NCI-H2171 treated with DMSO at 0.1 percent for 48 hours (cell line): ENCODE results near the gene NOMO2.
"Not testable (repeated sequence)": the region's sequence is repeated elsewhere in the genome, so short reads cannot be mapped to it uniquely, and the experiment has no call there.

Experiments used
- DNase-seq: peaks from one replicate; lab custom pipeline; 2025; lab: John Stamatoyannopoulos, UW

The NOMO2 gene

DNA sequence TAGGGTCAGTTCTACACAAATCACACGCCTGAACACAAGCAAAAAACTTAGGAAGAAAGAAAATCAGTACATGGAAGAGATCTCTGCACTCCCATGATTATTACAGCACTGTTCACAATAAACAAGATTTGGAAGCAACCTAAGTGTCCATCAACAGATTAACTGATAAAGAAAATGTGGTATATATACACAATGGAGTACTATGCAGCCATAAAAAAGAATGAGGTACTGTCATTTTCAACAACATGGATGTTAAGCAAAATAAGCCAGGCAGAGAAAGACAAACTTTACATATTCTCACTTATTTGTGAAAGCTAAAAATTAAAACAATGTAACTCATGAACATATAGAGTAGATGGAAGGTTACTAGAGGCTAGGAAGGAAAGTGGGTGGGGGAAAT lies 16.0 kb upstream of the NOMO2 start:
- DNase-seq = not testable (repeated sequence)

DNA sequence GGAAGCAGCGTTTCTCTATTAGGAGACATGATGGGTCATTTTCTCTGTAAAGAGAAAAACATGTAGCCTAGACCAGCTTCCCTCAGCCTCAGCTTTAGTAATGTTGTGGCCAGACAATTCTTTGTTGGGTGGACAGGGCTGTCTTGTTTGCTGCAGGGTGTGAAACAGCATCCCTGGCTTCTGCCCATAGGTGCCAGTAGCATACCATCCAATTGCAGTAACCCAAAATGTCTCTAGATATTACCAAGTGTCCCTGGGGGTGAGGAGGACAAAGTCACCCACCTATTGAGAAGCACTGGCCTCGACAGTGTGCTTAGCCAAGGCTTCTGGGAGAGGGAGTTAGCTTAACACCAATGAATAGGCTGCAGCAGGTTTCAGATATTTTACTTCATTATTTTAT lies 14.0 kb upstream of the NOMO2 start:
- DNase-seq = not testable (repeated sequence)

DNA sequence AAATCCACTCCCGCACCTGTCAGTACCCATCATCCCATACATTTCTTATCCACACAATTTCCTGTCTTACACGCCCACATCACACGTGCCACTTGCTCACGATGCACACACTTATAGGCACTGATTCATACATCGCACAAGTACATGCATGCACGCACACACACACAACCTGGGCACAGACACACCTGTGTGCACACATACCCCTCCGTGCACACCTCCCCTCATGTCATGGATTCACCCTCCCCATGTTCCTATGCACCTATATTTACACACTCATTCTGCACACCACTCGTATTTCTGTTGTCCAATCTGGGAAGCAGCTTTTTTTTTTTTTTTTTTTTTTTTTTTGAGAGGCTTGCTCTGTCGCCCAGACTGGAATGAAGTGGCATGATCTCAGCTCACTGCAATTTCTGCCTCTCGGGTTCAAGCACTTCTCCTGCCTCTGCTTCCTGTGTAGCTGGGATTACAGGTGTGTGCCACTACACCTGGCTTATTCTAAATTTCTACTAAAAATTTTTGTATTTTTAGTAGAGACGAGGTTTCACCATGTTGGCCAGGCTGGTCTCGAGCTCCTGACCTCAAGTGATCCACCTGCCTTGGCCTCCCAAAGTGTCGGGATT lies 13.5 kb upstream of the NOMO2 start:
- not testable (repeated sequence) for DNase-seq

DNA sequence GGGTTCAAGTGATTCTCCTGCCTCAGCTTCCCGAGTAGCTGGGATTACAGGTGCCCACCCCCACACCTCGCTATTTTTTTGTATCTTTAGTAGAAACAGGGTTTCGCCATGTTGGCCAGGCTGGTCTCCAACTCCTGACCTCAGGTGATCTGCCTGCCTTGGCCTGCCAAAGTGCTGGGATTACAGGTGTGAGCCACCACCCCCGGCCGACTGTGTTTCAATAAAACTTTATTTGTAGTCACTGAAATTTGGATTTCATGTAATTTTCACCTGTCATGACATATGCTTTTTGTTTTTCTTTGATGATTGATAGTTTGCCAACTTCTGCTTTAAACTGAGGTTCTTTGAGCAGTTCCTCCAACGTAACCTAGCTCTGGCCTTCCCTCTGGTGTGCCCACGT lies 12.0 kb upstream of the NOMO2 start:
- not testable (repeated sequence) for DNase-seq

DNA sequence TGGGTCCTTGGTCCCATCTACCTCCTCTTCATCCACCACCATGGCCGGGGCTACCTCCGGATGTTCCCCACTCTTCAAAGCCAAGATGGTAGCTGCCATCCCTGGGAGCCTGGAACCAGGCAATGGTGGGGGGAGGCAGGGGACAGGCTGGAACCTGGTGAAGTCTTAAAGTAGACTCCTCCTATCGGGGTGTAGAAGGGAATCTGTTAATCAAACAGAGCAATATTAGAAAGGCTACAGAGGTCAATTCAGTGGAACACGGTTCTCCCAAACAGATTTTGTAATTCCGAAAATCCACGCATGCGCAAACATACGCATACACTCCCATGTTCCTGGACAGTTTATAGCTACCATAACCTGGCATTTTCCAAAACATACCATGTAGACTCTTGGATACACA lies 11.1 kb upstream of the NOMO2 start:
- not testable (repeated sequence) for DNase-seq

DNA sequence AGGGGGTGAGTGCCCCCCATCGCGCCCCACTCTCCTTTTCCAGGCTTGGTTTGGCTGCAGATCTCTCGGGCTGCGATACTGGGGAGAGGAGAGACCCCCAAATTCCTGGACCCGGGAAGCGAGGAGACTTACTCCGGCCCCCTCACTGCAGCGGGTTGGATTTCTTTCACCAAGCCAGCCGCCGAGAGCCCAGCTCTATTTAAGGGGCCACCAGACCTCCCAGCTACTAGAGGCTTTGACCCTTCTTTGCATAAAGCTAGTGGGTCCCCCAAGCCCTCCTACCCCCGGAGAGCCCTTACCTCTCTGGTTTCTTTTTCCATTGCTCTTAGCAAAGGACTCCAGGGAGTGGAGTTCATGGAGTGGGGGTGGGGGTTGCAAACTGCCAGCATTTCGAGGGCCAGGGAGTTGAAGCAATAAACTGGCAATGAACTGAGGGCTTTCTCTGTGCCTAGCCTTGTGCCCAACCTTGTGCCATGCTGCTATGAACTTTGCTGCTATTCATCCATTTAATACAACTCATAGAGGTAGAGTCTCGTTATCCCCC lies 9.5 kb upstream of the NOMO2 start:
- DNase-seq = not testable (repeated sequence)

DNA sequence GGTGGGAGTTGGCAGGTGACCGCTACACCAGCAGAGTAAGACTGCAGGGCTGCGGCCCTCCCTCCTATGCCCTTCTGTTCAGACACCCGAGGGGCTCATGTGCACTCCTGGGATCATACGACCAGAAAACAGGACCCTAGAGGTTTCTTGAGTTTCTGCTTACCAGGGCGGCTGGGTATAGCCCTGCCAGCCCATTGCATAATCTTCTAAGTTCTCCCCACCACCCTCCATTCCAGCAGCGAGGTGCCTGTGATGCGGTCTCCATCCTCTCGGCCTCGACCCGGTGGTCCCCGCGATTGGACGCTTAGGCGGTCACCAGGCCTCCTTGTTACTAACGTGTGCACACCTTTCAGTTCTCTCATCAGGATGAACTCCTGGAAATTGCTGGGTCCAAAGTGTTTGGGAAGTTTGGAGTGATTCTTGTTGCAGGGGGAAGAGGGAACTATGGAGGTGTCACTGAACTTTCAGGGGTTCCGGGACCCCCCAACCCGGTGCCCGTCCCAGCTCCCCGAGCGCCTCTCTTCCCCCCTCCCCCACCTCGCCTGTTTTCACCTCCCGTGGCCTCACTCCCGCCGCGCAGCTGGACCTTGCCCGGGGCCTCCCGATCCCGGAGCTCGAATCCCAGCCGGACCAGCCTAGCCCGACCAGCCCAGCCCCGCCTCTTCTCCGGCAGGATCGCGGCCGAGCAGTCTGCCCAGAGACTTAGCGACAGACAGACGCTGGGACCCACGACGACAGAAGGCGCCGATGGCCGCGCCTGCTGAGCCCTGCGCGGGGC lies 8.8 kb upstream of the NOMO2 start:
- DNase-seq = not testable (repeated sequence)

DNA sequence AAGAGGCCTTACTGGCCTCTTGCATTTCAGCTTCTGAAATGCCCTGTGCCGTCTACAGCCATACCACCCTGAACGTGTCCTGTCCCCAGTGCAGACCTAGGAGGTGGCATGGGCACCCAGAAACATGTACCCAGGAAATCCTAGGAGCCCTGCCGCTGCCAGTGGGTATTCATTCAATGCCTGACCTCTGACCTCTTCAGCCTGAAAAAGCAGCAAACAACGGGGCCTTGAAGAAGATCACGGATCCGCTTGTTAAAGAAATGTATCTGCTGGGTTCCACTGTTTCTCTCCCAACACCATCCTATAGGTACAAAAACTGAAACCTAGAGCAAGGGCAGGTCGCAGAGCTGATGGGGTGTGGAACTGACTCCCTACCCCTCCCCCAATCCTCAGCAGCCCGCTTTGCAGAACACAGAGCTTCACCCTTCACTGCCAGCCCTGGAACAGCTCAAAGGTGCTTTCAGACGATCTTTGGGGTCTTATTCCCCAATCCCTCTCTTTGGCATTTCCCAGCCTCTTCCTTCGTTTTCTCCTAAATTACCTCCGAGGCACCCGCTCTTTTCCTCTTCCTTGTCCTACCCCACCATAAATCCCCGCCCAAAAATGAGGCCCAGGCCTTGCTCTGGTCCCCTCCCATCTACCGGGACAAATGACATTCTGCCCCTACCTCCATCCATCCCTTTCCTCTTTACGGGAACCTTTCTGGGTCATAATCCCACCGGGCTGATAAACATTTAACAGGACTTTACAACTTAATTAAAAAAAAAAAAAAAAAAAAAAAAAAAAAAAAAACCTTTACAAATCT lies 1.3 kb downstream of the NOMO2 start:
- DNase-seq = not testable (repeated sequence)

DNA sequence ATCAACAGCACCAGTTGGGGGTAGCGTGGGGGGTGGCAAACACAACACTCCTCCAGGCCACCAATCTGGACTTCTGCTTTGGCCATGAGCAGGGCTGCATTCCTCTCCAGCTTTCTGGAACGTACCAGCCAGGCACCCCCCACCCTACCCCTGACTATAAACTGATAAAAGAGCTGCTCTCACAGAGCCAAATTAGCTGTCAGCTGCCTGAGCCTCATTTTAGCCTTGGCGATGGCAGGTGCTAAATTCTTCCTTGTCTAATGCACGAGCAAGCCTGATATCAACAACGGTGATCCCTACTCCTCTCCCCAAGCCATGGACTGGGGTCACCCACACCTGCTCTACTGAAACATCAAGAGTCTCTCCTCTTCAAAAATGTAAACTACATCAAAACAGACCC lies 8.2 kb downstream of the NOMO2 start:
- not testable (repeated sequence) for DNase-seq

DNA sequence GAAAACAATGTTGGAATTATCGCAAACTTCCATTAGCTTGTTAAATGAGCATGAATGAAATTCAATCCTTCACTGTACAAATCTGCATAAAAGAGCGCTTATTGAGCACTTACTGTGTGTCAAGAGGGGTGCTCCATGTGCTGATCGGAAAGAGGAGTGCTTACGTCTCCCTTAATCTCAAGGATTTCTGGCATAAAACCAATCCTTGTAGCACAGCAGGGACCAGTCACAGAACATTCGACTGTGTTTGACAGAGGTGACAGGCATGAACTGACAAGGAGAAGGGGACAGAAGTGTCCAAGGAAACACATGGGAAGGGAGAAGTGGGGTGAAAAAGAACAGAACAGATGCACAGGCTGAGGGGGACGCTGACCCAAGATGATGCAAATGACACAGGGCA lies 14.5 kb downstream of the NOMO2 start:
- DNase-seq = not testable (repeated sequence)

DNA sequence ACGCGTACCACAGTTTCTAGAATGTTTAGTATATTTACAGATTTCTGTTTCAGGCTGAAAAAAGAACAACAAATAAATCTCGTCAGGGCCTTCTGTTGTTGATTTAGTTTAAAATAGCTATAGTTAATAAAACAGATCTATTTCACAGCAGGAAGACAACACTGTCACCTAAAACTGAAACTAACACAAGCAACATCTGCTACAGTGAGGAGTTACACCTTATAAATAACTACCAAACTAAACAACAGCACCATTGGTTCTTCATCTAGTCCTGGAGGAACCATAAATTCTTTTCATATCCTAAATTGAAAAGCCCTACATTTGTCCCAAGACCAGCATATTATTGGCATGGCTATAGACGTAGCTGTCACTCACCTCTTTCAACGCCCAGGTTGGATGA lies 15.0 kb downstream of the NOMO2 start:
- DNase-seq = not testable (repeated sequence)

DNA sequence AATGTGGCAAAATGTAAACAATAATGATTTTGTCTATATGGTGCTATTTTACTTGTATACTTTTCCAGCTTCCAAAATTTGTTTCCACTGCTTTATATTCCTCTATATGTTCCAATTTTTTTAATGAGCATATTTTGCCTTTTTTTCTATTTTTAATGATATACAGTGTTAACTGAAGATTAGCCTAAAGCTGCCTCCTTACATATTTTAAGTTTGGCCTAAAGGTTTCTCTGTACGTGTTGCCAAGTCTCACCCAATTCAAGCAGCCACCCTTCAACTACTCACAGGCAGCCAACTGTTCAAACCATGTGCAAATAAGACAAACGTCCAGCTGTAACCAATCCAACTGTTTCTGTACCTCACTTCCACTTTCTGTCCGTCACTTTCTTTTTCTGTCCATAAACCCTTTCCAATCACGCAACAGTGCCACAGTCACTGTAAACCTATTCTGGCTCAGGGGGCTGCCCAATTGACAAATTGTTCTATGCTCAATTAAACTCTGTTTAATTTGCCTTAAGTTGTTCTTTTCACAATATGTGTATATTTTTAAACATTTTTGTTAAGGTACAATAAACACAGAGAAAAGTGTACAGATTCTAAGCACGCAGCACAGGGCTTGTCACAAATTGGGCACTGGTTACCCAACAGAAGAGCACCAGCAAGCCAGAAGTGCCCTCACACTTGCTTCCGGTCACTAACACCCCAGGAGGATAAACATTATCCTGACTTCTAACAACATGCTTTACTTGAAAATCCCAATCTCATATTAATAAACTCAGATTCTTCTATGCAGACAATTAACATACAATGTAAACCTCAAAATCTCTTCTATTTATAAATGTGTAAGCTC lies 17.4 kb downstream of the NOMO2 start:
- DNase-seq = not testable (repeated sequence)

DNA sequence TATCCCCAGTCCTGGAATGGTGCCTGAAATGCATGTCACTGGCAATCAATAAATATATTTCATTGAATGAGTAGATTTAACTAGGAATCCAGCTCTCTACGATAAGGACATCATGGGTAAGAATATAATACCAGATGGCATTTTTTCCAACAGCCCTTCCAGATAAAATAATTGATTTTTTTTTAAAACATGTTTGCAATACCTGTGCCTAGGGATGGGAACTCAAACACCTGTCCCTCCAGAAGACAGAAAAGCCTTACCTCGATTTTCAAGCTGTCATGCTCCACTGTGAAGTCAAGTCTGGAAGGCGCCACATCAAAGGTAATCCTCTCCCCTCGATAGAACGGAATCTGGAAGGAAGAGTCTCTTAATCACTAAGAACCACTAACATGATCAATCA lies 20.0 kb downstream of the NOMO2 start:
- not testable (repeated sequence) for DNase-seq

DNA sequence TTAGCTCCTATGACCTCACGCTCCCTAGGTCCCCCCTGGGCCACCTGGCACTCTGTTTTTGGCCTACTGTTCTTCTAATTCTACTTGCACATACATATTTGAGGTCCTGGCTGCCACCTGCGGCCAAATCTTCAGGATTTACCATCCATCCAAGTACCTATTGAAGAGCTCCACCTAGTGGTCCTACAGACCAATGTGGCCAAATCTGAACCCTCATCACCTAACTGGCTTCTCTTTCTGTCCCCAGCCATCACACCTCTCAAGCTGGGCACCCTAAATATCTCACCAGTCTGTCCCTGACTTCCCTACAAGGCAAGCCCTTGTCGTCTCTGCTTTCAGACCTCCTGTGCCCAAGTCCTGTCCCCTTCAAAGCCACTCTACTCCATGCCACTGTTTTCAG lies 24.9 kb downstream of the NOMO2 start:
- not testable (repeated sequence) for DNase-seq

DNA sequence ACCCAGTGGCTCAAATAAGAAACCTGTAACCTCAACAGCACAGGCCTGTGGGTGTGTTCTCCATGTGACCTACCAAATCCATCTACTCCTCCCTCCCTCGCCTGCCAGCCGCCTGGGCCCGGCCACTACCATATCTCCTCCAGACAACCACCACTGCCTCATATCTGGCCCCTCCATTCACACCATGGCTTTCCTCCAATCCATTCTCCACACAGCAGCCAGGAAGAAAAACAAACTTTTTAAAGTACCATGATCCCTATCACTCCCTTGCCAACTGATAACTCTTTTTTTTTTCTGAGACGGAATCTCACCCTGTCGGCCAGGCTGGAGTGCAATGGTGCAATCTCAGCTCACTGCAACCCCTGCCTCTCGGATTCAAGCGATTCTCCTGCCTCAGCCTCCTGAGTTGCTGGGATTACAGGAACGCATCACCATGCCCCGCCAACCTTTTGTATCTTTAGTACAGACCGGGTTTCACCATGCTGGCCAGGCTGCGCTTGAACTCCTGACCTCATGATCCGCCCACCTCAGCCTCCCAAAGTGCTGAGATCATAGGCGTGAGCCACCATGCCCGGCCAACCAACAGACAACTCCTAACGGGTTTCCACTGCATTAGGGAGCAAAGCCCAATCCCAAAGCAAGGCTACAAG lies 26.3 kb downstream of the NOMO2 start:
- not testable (repeated sequence) for DNase-seq

DNA sequence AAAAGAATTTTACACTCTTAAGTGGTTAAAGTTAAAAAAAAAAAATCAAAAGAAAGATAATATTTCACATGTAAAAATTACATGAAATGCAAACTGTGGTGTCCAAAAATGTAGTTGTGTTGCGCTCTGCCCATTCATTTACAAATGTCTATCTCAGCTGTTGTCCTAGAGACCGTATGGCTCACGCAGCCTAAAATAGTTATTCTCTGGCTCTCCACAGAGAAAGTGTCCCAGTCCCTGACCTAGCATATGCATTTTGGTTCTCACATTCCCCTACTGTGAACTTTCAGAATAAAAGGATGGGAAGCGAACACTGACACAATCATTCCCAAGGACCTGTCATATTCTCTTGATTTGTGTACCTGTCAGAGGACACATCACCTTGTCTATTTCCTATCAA lies 27.6 kb downstream of the NOMO2 start:
- not testable (repeated sequence) for DNase-seq

DNA sequence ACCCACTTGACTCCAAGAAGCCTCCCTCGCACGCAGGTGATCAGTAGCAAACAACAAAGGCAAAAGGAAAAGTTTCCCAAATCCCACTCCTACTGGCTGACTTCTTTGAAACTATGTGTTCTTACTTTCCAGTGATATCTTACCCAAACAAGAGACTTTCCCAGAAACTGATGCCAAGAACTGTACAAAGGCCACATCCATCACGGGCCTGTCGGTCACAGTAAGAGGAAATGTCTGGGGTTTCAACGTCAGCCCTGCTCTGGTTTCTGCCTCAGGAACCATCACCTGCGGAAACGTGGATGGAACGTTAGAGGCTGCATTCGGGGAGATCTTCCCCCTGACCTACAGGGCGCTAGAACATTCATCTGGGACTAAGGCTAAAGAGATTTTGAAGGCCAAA lies 30.6 kb downstream of the NOMO2 start:
- DNase-seq = not testable (repeated sequence)

DNA sequence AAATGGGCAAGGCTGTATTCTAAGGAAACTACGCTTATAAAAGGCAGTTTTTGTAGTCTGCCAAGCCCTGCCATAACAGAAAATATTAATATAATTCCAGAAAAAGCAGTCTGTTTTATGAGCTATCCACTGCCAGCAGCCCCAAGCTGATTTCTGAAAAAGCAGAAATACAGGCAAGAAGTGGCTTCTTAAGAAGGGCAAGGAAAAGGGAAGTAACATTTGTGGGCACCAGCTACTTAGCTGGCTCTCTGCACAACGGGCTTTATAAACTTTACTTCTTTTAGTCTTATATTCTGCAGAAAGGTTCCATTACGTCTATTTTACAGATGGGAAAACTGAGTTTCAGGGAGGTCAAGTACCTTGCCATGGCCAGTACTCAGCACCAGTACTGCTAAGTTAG lies 31.6 kb downstream of the NOMO2 start:
- not testable (repeated sequence) for DNase-seq

DNA sequence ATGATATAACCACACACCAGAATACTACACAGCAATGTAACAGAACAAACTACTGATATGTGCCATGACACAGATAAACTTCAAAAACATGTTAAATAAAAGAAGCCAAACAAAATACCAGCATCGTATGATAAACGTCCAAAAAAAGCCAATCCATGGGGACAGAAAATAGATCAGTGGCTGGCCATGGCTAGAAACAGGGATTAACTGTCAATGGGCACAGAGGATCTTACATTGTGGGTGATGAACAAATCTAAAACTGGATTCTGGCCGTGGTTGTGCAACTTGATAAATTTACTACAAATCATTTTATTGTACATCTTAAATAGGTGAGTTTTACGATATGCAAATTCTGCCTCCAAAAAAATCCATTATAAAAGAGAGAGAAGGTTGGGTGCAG lies 35.4 kb downstream of the NOMO2 start:
- DNase-seq = not testable (repeated sequence)

DNA sequence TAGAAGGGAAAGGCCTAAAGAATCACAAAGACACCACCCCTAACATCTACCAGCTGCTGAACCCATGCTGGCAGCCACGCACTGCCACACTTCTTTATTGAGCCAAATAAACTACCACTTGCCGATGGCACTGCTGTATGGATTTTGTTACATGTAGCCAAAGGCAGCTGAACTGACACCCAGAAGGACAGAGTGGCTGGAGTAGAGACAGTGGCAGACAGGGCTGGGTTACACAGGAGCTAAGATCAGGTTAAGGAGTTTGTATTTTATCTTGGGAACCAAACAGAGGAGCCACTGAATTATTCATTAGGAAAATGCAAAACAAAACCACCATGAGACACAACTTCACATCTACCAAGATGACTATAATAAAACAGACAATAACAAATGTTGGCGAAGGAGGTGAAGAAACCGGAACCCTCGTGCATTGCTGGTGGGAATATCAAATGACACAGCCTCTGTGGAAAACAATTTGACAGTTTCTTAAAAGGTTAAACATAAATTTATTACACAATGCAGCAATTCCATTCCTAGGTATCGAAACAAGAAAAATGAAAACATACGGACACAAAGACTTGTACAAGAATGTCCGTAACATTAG lies 35.9 kb downstream of the NOMO2 start:
- DNase-seq = not testable (repeated sequence)

DNA sequence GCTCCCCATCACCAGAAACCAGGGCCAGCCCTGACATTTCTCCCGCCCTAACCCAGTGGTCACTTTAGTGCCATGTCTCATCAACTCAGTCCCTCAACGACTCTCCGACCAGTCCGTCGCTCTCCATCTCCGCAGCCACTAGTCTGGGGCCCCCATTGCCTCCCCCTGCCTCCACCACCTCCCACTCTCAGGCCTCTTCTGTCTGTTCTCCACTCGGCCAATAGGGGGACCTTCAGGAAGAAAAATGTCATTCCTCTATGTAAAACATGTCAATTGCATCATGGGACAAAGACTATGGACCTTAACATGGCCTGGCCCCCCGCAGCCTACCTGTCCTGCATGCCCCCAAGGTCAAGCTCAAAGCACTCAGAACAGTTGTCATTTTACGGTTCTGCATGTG lies 39.3 kb downstream of the NOMO2 start:
- DNase-seq = not testable (repeated sequence)
